ENCODE results near the gene PDZD2. TPM values are rescaled to one million over a fixed set of nuclear protein-coding genes. Genes with fewer than 3 reads are reported as not detected.

Gene PDZD2
- total and polyA plus RNA-seq, 4 donors = 2.8 to 18.0 (median 5.3) TPM

- Histone ChIP-seq H3K9me3 (ENCODE audit: control insufficient read depth, low read length) (no peaks in the 10 kb centered on the region), H3K27me3 (ENCODE audit: control insufficient read depth in 1 of 2, insufficient read depth in 2 of 2, low read length in 1 of 2) (no peaks in the 10 kb centered on the region), H3K27ac (ENCODE audit: low read depth in 1 of 2, low read length in 2 of 2) (no peak overlapping the region), H3K4me1 (ENCODE audit: control insufficient read depth in 1 of 2, insufficient read depth in 2 of 2, low read length in 2 of 2) (peaks cover 8 to 16% of the 10 kb centered on the region in 2 donors), H3K4me3 (ENCODE audit: low read length in 2 of 2) (no peak overlapping the region), H3K36me3 (ENCODE audit: control insufficient read depth in 1 of 2, insufficient read depth in 2 of 2, low read length in 1 of 2) (no peaks in the 10 kb centered on the region)
- 86 to 92% methylated on average over 4 of the region's 4 CpGs for WGBS, 2 donors
- ATAC-seq (ENCODE audit: low FRiP score) (no peak), DNase-seq (no peak)
- intact Hi-C loops (cut with DNase I) = no loop called here
Measured at GRCh38 chr5:32147959-32148358, 509.0 kb downstream of the PDZD2 start.

- DNase-seq (no peak), ATAC-seq (ENCODE audit: low FRiP score) (no peak)
- no peaks in the 10 kb centered on the region for H3K36me3 ChIP-seq (ENCODE audit: control insufficient read depth in 1 of 2, insufficient read depth in 2 of 2, low read length in 1 of 2)
- H3K4me3 ChIP-seq (ENCODE audit: low read length in 2 of 2) = no peak overlapping the region
- intact Hi-C loops (cut with DNase I) = no loop called here
- no peaks in the 10 kb centered on the region for H3K9me3 ChIP-seq (ENCODE audit: control insufficient read depth, low read length)
- WGBS, 2 donors = 84 to 87% methylated on average over 1 of the region's 1 CpG
- peaks cover 6 to 8% of the 10 kb centered on the region in 2 donors for H3K4me1 ChIP-seq (ENCODE audit: control insufficient read depth in 1 of 2, insufficient read depth in 2 of 2, low read length in 2 of 2)
- H3K27ac ChIP-seq (ENCODE audit: low read depth in 1 of 2, low read length in 2 of 2) = no peak overlapping the region
- H3K27me3 ChIP-seq (ENCODE audit: control insufficient read depth in 1 of 2, insufficient read depth in 2 of 2, low read length in 1 of 2) = no peaks in the 10 kb centered on the region
Measured at GRCh38 chr5:32150366-32150765, 511.4 kb downstream of the PDZD2 start.

- Histone ChIP-seq H3K36me3 (ENCODE audit: control insufficient read depth in 1 of 2, insufficient read depth in 2 of 2, low read length in 1 of 2) (no peaks in the 10 kb centered on the region), H3K9me3 (ENCODE audit: control insufficient read depth, low read length) (no peaks in the 10 kb centered on the region), H3K4me1 (ENCODE audit: control insufficient read depth in 1 of 2, insufficient read depth in 2 of 2, low read length in 2 of 2) (peaks cover 0 to 2% of the 10 kb centered on the region in 2 donors), H3K27ac (ENCODE audit: low read depth in 1 of 2, low read length in 2 of 2) (no peak overlapping the region), H3K4me3 (ENCODE audit: low read length in 2 of 2) (no peak overlapping the region), H3K27me3 (ENCODE audit: control insufficient read depth in 1 of 2, insufficient read depth in 2 of 2, low read length in 1 of 2) (no peaks in the 10 kb centered on the region)
- intact Hi-C loops (cut with DNase I) = no loop called here
- ATAC-seq (ENCODE audit: low FRiP score) (no peak), DNase-seq (no peak)
- 81 to 82% methylated on average over 6 of the region's 6 CpGs for WGBS, 2 donors
Measured at GRCh38 chr5:32151198-32151597, 512.3 kb downstream of the PDZD2 start.

GRCh38 chr5:32153723-32154122, 514.8 kb downstream of the PDZD2 start:
- Histone ChIP-seq H3K4me3 (ENCODE audit: low read length in 2 of 2) (no peak overlapping the region), H3K27me3 (ENCODE audit: control insufficient read depth in 1 of 2, insufficient read depth in 2 of 2, low read length in 1 of 2) (no peaks in the 10 kb centered on the region), H3K27ac (ENCODE audit: low read depth in 1 of 2, low read length in 2 of 2) (no peak overlapping the region), H3K36me3 (ENCODE audit: control insufficient read depth in 1 of 2, insufficient read depth in 2 of 2, low read length in 1 of 2) (no peaks in the 10 kb centered on the region), H3K4me1 (ENCODE audit: control insufficient read depth in 1 of 2, insufficient read depth in 2 of 2, low read length in 2 of 2) (peaks cover 3% of the 10 kb centered on the region in 2 donors), H3K9me3 (ENCODE audit: control insufficient read depth, low read length) (no peaks in the 10 kb centered on the region)
- intact Hi-C loops (cut with DNase I) = no loop called here
- 4 to 12% methylated on average over 3 of the region's 3 CpGs for WGBS, 2 donors
- no peak for DNase-seq
- peak; percentile 23 for ATAC-seq (ENCODE audit: low FRiP score)

- Histone ChIP-seq H3K4me3 (ENCODE audit: low read length in 2 of 2) (no peak overlapping the region), H3K36me3 (ENCODE audit: control insufficient read depth in 1 of 2, insufficient read depth in 2 of 2, low read length in 1 of 2) (no peaks in the 10 kb centered on the region), H3K27ac (ENCODE audit: low read depth in 1 of 2, low read length in 2 of 2) (no peak overlapping the region), H3K27me3 (ENCODE audit: control insufficient read depth in 1 of 2, insufficient read depth in 2 of 2, low read length in 1 of 2) (no peaks in the 10 kb centered on the region), H3K9me3 (ENCODE audit: control insufficient read depth, low read length) (no peaks in the 10 kb centered on the region), H3K4me1 (ENCODE audit: control insufficient read depth in 1 of 2, insufficient read depth in 2 of 2, low read length in 2 of 2) (peaks cover 3 to 6% of the 10 kb centered on the region in 2 donors)
- WGBS, 2 donors = 76 to 77% methylated on average over 2 of the region's 2 CpGs
- intact Hi-C loops (cut with DNase I) = no loop called here
- no peak for DNase-seq
- no peak for ATAC-seq (ENCODE audit: low FRiP score)
Measured at GRCh38 chr5:32155211-32155610, 516.3 kb downstream of the PDZD2 start.

GRCh38 chr5:32156635-32157034, 517.7 kb downstream of the PDZD2 start:
- intact Hi-C loops (cut with DNase I) = no loop called here
- Histone ChIP-seq H3K9me3 (ENCODE audit: control insufficient read depth, low read length) (no peaks in the 10 kb centered on the region), H3K36me3 (ENCODE audit: control insufficient read depth in 1 of 2, insufficient read depth in 2 of 2, low read length in 1 of 2) (no peaks in the 10 kb centered on the region), H3K4me1 (ENCODE audit: control insufficient read depth in 1 of 2, insufficient read depth in 2 of 2, low read length in 2 of 2) (peaks cover 3 to 6% of the 10 kb centered on the region in 2 donors), H3K27ac (ENCODE audit: low read depth in 1 of 2, low read length in 2 of 2) (no peak overlapping the region), H3K4me3 (ENCODE audit: low read length in 2 of 2) (no peak overlapping the region), H3K27me3 (ENCODE audit: control insufficient read depth in 1 of 2, insufficient read depth in 2 of 2, low read length in 1 of 2) (no peaks in the 10 kb centered on the region)
- no peak for DNase-seq
- no peak for ATAC-seq (ENCODE audit: low FRiP score)
- WGBS, 2 donors = 87 to 89% methylated on average over 9 of the region's 9 CpGs

GRCh38 chr5:32157078-32157477, 518.1 kb downstream of the PDZD2 start:
- Histone ChIP-seq H3K27me3 (ENCODE audit: control insufficient read depth in 1 of 2, insufficient read depth in 2 of 2, low read length in 1 of 2) (no peaks in the 10 kb centered on the region), H3K4me3 (ENCODE audit: low read length in 2 of 2) (no peak overlapping the region), H3K27ac (ENCODE audit: low read depth in 1 of 2, low read length in 2 of 2) (no peak overlapping the region), H3K36me3 (ENCODE audit: control insufficient read depth in 1 of 2, insufficient read depth in 2 of 2, low read length in 1 of 2) (no peaks in the 10 kb centered on the region), H3K4me1 (ENCODE audit: control insufficient read depth in 1 of 2, insufficient read depth in 2 of 2, low read length in 2 of 2) (peaks cover 3 to 6% of the 10 kb centered on the region in 2 donors), H3K9me3 (ENCODE audit: control insufficient read depth, low read length) (no peaks in the 10 kb centered on the region)
- intact Hi-C loops (cut with DNase I) = no loop called here
- DNase-seq (no peak), ATAC-seq (ENCODE audit: low FRiP score) (no peak)
- 72 to 78% methylated on average over 4 of the region's 4 CpGs for WGBS, 2 donors

- DNase-seq (no peak), ATAC-seq (ENCODE audit: low FRiP score) (no peak)
- no peak overlapping the region for H3K4me3 ChIP-seq (ENCODE audit: low read length in 2 of 2)
- no peaks in the 10 kb centered on the region for H3K9me3 ChIP-seq (ENCODE audit: control insufficient read depth, low read length)
- H3K36me3 ChIP-seq (ENCODE audit: control insufficient read depth in 1 of 2, insufficient read depth in 2 of 2, low read length in 1 of 2) = no peaks in the 10 kb centered on the region
- H3K27me3 ChIP-seq (ENCODE audit: control insufficient read depth in 1 of 2, insufficient read depth in 2 of 2, low read length in 1 of 2) = no peaks in the 10 kb centered on the region
- intact Hi-C loops (cut with DNase I) = no loop called here
- WGBS, 2 donors = 68 to 75% methylated on average over 2 of the region's 2 CpGs
- peaks cover 3 to 6% of the 10 kb centered on the region in 2 donors for H3K4me1 ChIP-seq (ENCODE audit: control insufficient read depth in 1 of 2, insufficient read depth in 2 of 2, low read length in 2 of 2)
- no peak overlapping the region for H3K27ac ChIP-seq (ENCODE audit: low read depth in 1 of 2, low read length in 2 of 2)
Measured at GRCh38 chr5:32158679-32158975, 519.7 kb downstream of the PDZD2 start.

- DNase-seq (no peak), ATAC-seq (ENCODE audit: low FRiP score) (no peak)
- Histone ChIP-seq H3K9me3 (ENCODE audit: control insufficient read depth, low read length) (no peaks in the 10 kb centered on the region), H3K27me3 (ENCODE audit: control insufficient read depth in 1 of 2, insufficient read depth in 2 of 2, low read length in 1 of 2) (no peaks in the 10 kb centered on the region), H3K4me3 (ENCODE audit: low read length in 2 of 2) (no peak overlapping the region), H3K27ac (ENCODE audit: low read depth in 1 of 2, low read length in 2 of 2) (no peak overlapping the region), H3K4me1 (ENCODE audit: control insufficient read depth in 1 of 2, insufficient read depth in 2 of 2, low read length in 2 of 2) (peaks cover 3 to 6% of the 10 kb centered on the region in 2 donors), H3K36me3 (ENCODE audit: control insufficient read depth in 1 of 2, insufficient read depth in 2 of 2, low read length in 1 of 2) (no peaks in the 10 kb centered on the region)
- intact Hi-C loops (cut with DNase I) = no loop called here
- WGBS, 2 donors = 51 to 57% methylated on average over 2 of the region's 2 CpGs
Measured at GRCh38 chr5:32159328-32160072, 520.6 kb downstream of the PDZD2 start.

Data from aorta (tissue), 5 donors.